Measurements from ENCODE around the gene MYO3B.

MYO3B gene

GRCh38 chr2:170145675-170146432, 32.1 kb upstream of the MYO3B start:
- H3K4me3 ChIP-seq = no peak overlapping the region
- H3K9ac ChIP-seq (ENCODE audit: insufficient read length) = no peak overlapping the region
- no peaks in the 10 kb centered on the region for H3K9me3 ChIP-seq (ENCODE audit: low read depth, low read length)
- TF ChIP-seq FOXP2 (optimal IDR thresholded peaks at IDR 0.05; ENCODE audit: control extremely low read depth, extremely low read length, insufficient read depth) (no peak), POLR2AphosphoS5 (IDR thresholded peaks at IDR 0.05; ENCODE audit: borderline replicate concordance, low read depth, low read length) (no peak; the same call in 1 of the 2 replicates), EZH2 (IDR thresholded peaks at IDR 0.05) (no peak)
- H3K27ac ChIP-seq = no peak overlapping the region
- DNase-seq (ENCODE audit: low read depth, low spot score) = peak; percentile 10
- no peaks in the 10 kb centered on the region for H3K36me3 ChIP-seq (ENCODE audit: insufficient read depth, low read length)

- no peak overlapping the region for H3K4me3 ChIP-seq
- DNase-seq (ENCODE audit: low read depth, low spot score) = no peak
- no peak for TF ChIP-seq POLR2AphosphoS5 (IDR thresholded peaks at IDR 0.05; ENCODE audit: borderline replicate concordance, low read depth, low read length)
- no peak for TF ChIP-seq FOXP2 (optimal IDR thresholded peaks at IDR 0.05; ENCODE audit: control extremely low read depth, extremely low read length, insufficient read depth)
- no peak for TF ChIP-seq EZH2 (IDR thresholded peaks at IDR 0.05)
- no peaks in the 10 kb centered on the region for H3K36me3 ChIP-seq (ENCODE audit: insufficient read depth, low read length)
- no peaks in the 10 kb centered on the region for H3K9me3 ChIP-seq (ENCODE audit: low read depth, low read length)
- H3K27ac ChIP-seq = no peak overlapping the region
- H3K9ac ChIP-seq (ENCODE audit: insufficient read length) = no peak overlapping the region
These were observed 31.2 kb upstream of the MYO3B start for GRCh38 chr2:170146784-170147183.

- DNase-seq (ENCODE audit: low read depth, low spot score) = no peak
- no peak for TF ChIP-seq POLR2AphosphoS5 (IDR thresholded peaks at IDR 0.05; ENCODE audit: borderline replicate concordance, low read depth, low read length)
- TF ChIP-seq FOXP2 (optimal IDR thresholded peaks at IDR 0.05; ENCODE audit: control extremely low read depth, extremely low read length, insufficient read depth) = no peak
- no peak for TF ChIP-seq EZH2 (IDR thresholded peaks at IDR 0.05)
- Histone ChIP-seq H3K9me3 (ENCODE audit: low read depth, low read length) (no peaks in the 10 kb centered on the region), H3K4me3 (no peak overlapping the region), H3K9ac (ENCODE audit: insufficient read length) (no peak overlapping the region), H3K27ac (no peak overlapping the region), H3K36me3 (ENCODE audit: insufficient read depth, low read length) (no peaks in the 10 kb centered on the region)
These were observed 30.4 kb upstream of the MYO3B start for GRCh38 chr2:170147576-170147975.

GRCh38 chr2:170148161-170148560, 29.8 kb upstream of the MYO3B start:
- Histone ChIP-seq H3K9me3 (ENCODE audit: low read depth, low read length) (no peaks in the 10 kb centered on the region), H3K4me3 (no peak overlapping the region), H3K9ac (ENCODE audit: insufficient read length) (no peak overlapping the region), H3K27ac (no peak overlapping the region), H3K36me3 (ENCODE audit: insufficient read depth, low read length) (no peaks in the 10 kb centered on the region)
- TF ChIP-seq FOXP2 (optimal IDR thresholded peaks at IDR 0.05; ENCODE audit: control extremely low read depth, extremely low read length, insufficient read depth) = no peak
- no peak for TF ChIP-seq EZH2 (IDR thresholded peaks at IDR 0.05)
- no peak for TF ChIP-seq POLR2AphosphoS5 (IDR thresholded peaks at IDR 0.05; ENCODE audit: borderline replicate concordance, low read depth, low read length)
- DNase-seq (ENCODE audit: low read depth, low spot score) = no peak

GRCh38 chr2:170152421-170152820, 25.5 kb upstream of the MYO3B start:
- no peak for DNase-seq (ENCODE audit: low read depth, low spot score)
- no peak overlapping the region for H3K27ac ChIP-seq
- no peak for TF ChIP-seq EZH2 (IDR thresholded peaks at IDR 0.05)
- no peak for TF ChIP-seq POLR2AphosphoS5 (IDR thresholded peaks at IDR 0.05; ENCODE audit: borderline replicate concordance, low read depth, low read length)
- TF ChIP-seq FOXP2 (optimal IDR thresholded peaks at IDR 0.05; ENCODE audit: control extremely low read depth, extremely low read length, insufficient read depth) = no peak

DNA sequence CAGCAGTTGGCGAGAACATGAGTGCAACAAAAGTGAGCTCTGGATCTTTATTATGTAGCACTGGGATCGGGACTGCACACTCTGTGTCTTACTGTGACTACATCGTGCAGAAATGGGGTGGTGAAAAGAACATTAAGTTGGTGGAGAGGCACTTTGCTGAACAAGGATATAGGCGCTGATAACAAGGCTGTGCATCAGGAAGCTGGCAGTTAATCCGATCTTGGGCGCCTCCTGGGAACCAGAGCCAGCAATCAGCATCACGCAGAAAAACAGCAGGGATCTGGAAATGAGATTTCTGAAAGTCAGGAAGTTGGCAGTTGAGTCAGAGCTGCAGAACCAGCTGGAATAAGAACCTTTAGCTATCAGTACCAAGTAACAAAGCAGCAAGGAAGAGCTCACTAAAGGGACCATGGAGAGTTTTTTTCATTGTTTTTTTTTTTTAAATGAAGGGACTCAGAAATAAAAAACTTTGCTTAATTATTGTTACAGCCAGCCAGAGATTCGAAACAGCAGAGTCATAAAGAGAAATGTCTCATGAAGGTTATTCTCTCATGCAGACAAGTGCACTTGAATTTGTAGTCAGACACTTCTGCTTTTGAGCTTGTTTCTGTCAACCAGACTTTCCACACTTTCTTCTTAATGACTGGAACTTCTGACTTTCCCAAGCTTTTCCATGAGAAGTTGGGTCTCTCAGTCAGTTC, 22.8 kb upstream of the MYO3B start:
- H3K27ac ChIP-seq = no peak overlapping the region
- H3K9ac ChIP-seq (ENCODE audit: insufficient read length) = no peak overlapping the region
- no peaks in the 10 kb centered on the region for H3K36me3 ChIP-seq (ENCODE audit: insufficient read depth, low read length)
- peak; percentile 58 for DNase-seq (ENCODE audit: low read depth, low spot score)
- TF ChIP-seq EZH2 (IDR thresholded peaks at IDR 0.05) (no peak), FOXP2 (optimal IDR thresholded peaks at IDR 0.05; ENCODE audit: control extremely low read depth, extremely low read length, insufficient read depth) (no peak), POLR2AphosphoS5 (IDR thresholded peaks at IDR 0.05; ENCODE audit: borderline replicate concordance, low read depth, low read length) (no peak)
- H3K9me3 ChIP-seq (ENCODE audit: low read depth, low read length) = no peaks in the 10 kb centered on the region
- peak overlapping the region; percentile 15; the same call in 1 of the 2 replicates for H3K4me3 ChIP-seq

More at GRCh38 chr2:170152421-170152820, 25.5 kb upstream of the MYO3B start:
- Histone ChIP-seq H3K4me3 (no peak overlapping the region), H3K9ac (ENCODE audit: insufficient read length) (no peak overlapping the region), H3K36me3 (ENCODE audit: insufficient read depth, low read length) (no peaks in the 10 kb centered on the region), H3K9me3 (ENCODE audit: low read depth, low read length) (no peaks in the 10 kb centered on the region)

DNA sequence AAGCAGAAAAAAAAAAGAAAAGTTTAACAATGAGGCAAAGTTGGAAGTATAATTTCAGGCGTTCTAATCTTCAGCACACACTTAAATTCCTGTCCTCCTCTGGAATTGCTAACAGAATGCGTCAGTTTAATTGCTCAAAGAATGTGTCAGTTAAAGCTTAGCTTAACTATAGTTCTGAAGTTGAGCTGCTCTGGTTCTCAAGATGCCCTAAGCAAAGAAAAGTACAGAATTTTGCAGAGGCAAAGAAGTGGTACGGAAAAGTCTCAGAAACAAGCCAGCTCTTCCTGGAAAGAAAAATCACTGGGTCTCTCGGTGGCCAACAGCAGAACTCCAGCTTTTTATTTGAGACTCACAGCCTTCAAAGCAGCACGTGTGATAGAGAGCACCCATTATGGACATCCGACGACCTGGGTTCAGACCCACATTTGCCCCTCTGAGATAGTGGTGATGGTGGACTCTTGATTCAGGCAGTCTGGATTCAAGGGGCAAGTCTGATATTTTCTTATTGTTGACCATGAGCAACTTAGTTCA, 22.2 kb upstream of the MYO3B start:
- no peaks in the 10 kb centered on the region for H3K9me3 ChIP-seq (ENCODE audit: low read depth, low read length)
- H3K9ac ChIP-seq (ENCODE audit: insufficient read length) = no peak overlapping the region
- peak overlapping the region; percentile 15; the same call in 1 of the 2 replicates for H3K4me3 ChIP-seq
- TF ChIP-seq POLR2AphosphoS5 (IDR thresholded peaks at IDR 0.05; ENCODE audit: borderline replicate concordance, low read depth, low read length) (no peak), EZH2 (IDR thresholded peaks at IDR 0.05) (no peak), FOXP2 (optimal IDR thresholded peaks at IDR 0.05; ENCODE audit: control extremely low read depth, extremely low read length, insufficient read depth) (no peak)
- no peak overlapping the region for H3K27ac ChIP-seq
- no peak for DNase-seq (ENCODE audit: low read depth, low spot score)
- H3K36me3 ChIP-seq (ENCODE audit: insufficient read depth, low read length) = no peaks in the 10 kb centered on the region

- no peak overlapping the region for H3K27ac ChIP-seq
- DNase-seq (ENCODE audit: low read depth, low spot score) = no peak
These were observed 21.4 kb upstream of the MYO3B start for GRCh38 chr2:170156592-170156991.

More at GRCh38 chr2:170156592-170156991, 21.4 kb upstream of the MYO3B start:
- H3K4me3 ChIP-seq = no peak overlapping the region
- H3K9me3 ChIP-seq (ENCODE audit: low read depth, low read length) = no peaks in the 10 kb centered on the region
- TF ChIP-seq FOXP2 (optimal IDR thresholded peaks at IDR 0.05; ENCODE audit: control extremely low read depth, extremely low read length, insufficient read depth) (no peak), POLR2AphosphoS5 (IDR thresholded peaks at IDR 0.05; ENCODE audit: borderline replicate concordance, low read depth, low read length) (no peak), EZH2 (IDR thresholded peaks at IDR 0.05) (no peak)
- H3K36me3 ChIP-seq (ENCODE audit: insufficient read depth, low read length) = no peaks in the 10 kb centered on the region
- no peak overlapping the region for H3K9ac ChIP-seq (ENCODE audit: insufficient read length)
